ENCODE data around the gene CARD11.

DNA sequence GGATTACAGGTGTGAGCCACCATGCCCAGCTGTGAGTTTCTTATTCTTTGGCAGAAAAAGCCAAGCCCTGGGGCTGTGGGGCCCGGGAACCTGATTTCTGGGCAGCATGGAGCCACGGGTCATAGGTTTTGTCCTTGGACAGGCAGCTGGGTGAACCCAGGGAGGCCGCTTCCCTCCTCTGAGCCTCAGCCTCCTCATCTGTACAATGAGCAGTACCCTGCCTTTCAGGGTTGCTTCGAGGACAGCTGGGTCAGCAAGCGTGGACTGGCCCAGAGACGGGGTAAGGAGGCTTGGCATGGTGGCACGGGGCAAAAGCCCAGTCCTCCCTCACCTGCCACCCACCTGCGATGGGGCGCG, 115.4 kb downstream of the CARD11 start:
- TF ChIP-seq, protein P1, sequence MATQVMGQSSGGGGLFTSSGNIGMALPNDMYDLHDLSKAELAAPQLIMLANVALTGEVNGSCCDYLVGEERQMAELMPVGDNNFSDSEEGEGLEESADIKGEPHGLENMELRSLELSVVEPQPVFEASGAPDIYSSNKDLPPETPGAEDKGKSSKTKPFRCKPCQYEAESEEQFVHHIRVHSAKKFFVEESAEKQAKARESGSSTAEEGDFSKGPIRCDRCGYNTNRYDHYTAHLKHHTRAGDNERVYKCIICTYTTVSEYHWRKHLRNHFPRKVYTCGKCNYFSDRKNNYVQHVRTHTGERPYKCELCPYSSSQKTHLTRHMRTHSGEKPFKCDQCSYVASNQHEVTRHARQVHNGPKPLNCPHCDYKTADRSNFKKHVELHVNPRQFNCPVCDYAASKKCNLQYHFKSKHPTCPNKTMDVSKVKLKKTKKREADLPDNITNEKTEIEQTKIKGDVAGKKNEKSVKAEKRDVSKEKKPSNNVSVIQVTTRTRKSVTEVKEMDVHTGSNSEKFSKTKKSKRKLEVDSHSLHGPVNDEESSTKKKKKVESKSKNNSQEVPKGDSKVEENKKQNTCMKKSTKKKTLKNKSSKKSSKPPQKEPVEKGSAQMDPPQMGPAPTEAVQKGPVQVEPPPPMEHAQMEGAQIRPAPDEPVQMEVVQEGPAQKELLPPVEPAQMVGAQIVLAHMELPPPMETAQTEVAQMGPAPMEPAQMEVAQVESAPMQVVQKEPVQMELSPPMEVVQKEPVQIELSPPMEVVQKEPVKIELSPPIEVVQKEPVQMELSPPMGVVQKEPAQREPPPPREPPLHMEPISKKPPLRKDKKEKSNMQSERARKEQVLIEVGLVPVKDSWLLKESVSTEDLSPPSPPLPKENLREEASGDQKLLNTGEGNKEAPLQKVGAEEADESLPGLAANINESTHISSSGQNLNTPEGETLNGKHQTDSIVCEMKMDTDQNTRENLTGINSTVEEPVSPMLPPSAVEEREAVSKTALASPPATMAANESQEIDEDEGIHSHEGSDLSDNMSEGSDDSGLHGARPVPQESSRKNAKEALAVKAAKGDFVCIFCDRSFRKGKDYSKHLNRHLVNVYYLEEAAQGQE (IDR thresholded peaks at IDR 0.05; ENCODE audit: insufficient read depth in 1 of 2, low read depth in 2 of 2, low read length in 2 of 2), result no peak
- no peak for TF ChIP-seq POLR2AphosphoS5 (IDR thresholded peaks at IDR 0.05; ENCODE audit: low read depth, low read length)

All from PFSK-1 (cell line).